SU-DHL-6 (cell line): ENCODE results near the gene SLCO3A1.

ENCODE experiments used
- EZH2phosphoT487 ChIP-seq: fragments of 200-600 bp; sonication (generic), shearing (Covaris generic); conservative IDR thresholded peaks from 2 replicates; pipeline ENCODE4 v1.6.1; 2018; ENCODE audit warnings: mild to moderate bottlenecking, antibody characterized with exemption, low read length, moderate library complexity, mixed read lengths
- TF ChIP-seq, protein P1 (sequence below): fragments of 200-600 bp; sonication (generic); IDR thresholded peaks from one replicate; pipeline ENCODE4 v1.5.1; 2017; ENCODE audit warnings: antibody characterized with exemption, mild to moderate bottlenecking, low read length, moderate library complexity; ENCODE audit not compliant: insufficient read depth, poor library complexity, severe bottlenecking

DNA sequence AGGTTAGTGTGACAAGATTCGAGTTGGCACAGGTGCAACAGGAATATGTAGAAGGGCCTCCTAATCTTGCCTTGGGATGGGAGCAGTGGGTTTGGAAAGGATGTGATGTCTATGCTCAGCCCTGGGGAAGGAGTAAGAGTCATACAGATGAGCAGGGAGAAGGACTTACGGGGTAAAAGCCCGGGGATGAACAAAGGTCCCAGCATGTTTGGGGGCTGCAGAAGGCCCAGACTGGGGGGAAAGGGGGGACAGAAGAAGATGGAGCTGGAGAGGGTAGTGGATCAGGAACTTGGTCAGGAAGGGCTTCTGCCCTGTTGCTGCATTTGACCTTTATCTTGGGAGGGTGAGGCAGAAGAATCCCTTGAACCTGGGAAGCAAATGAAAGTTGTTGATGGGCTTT lies 300.1 kb downstream of the SLCO3A1 start:
- TF ChIP-seq, protein P1, sequence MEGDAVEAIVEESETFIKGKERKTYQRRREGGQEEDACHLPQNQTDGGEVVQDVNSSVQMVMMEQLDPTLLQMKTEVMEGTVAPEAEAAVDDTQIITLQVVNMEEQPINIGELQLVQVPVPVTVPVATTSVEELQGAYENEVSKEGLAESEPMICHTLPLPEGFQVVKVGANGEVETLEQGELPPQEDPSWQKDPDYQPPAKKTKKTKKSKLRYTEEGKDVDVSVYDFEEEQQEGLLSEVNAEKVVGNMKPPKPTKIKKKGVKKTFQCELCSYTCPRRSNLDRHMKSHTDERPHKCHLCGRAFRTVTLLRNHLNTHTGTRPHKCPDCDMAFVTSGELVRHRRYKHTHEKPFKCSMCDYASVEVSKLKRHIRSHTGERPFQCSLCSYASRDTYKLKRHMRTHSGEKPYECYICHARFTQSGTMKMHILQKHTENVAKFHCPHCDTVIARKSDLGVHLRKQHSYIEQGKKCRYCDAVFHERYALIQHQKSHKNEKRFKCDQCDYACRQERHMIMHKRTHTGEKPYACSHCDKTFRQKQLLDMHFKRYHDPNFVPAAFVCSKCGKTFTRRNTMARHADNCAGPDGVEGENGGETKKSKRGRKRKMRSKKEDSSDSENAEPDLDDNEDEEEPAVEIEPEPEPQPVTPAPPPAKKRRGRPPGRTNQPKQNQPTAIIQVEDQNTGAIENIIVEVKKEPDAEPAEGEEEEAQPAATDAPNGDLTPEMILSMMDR: no peak
- TF ChIP-seq EZH2phosphoT487: no peak
